Measurements from ENCODE around the gene GSDME.

GSDME gene

DNA sequence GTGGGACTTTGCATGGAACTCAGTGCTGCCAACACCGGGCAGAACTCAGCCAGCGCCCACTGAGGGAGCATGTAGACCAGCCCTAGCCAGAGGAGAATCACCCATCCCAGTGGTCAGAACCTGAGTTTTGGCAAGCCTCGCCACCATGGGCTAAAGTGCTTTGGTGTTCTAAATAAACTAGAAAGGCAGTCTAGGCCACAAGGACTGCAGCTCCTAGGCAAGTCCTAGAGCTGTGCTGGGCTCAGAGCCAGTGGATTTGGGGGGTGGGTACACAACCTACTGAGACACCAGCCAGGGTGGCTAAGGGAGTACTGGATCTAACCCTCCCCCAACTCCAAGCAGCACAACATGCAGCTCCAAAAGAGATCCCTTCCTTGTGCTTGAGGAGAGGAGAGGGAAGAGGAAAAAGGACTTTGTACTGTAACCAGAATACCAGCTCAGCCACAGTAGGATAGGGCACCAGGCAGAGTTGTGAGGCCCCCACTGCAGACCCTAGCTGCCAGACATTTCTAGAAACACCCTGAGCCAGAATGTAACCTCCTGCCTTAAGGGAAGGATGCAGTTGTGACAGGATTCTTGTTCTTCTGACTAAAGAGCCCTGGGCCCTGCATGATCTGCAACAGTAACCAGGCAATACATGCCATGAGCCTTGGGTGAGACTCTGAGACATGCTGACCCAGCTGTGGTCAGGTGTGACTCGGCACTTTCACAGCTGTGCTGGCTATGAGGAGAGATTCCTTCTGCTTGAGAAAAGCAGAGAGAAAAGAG is 24.4 kb downstream of the GSDME start:
- no peaks in the 10 kb centered on the region for H3K36me3 ChIP-seq (ENCODE audit: control insufficient read depth in 2 of 2, insufficient read depth in 1 of 2, low read length in 2 of 2)
- CTCF ChIA-PET, result no interaction called here
- no peaks in the 10 kb centered on the region for H3K9me3 ChIP-seq (ENCODE audit: control insufficient read depth, insufficient read depth, low read depth, low read length)
- no peak for TF ChIP-seq ZNF677 (tag by site-specific recombination; IDR thresholded peaks at IDR 0.05)
- TF ChIP-seq AEBP2 (tag by site-specific recombination; IDR thresholded peaks at IDR 0.05; ENCODE audit: borderline replicate concordance), result no peak
- no peak for TF ChIP-seq ZNF426 (tag by site-specific recombination; IDR thresholded peaks at IDR 0.05)
- TF ChIP-seq PRDM10 (tag by site-specific recombination; IDR thresholded peaks at IDR 0.05), result no peak
- no peak for TF ChIP-seq ZNF624 (tag by site-specific recombination; IDR thresholded peaks at IDR 0.05)
- TF ChIP-seq ZNF596 (tag by site-specific recombination; IDR thresholded peaks at IDR 0.05), result no peak
- no peak for TF ChIP-seq ZNF169 (tag by site-specific recombination; IDR thresholded peaks at IDR 0.05)
- no peak for TF ChIP-seq RBAK (tag by site-specific recombination; IDR thresholded peaks at IDR 0.05)
- no peak for TF ChIP-seq ZSCAN16 (tag by site-specific recombination; IDR thresholded peaks at IDR 0.05)
- TF ChIP-seq ZFP41 (tag by site-specific recombination; IDR thresholded peaks at IDR 0.05; ENCODE audit: borderline replicate concordance), result no peak
- no peak for TF ChIP-seq ZNF280C (tag by site-specific recombination; IDR thresholded peaks at IDR 0.05)
- TF ChIP-seq ZNF521 (tag by site-specific recombination; IDR thresholded peaks at IDR 0.05), result no peak
- TF ChIP-seq YY1 (tag by site-specific recombination; IDR thresholded peaks at IDR 0.05), result no peak
- TF ChIP-seq ZNF391 (tag by site-specific recombination; IDR thresholded peaks at IDR 0.05; ENCODE audit: borderline replicate concordance, low read depth), result no peak
- no peak for TF ChIP-seq ZNF146 (tag by site-specific recombination; IDR thresholded peaks at IDR 0.05)
- no peak for TF ChIP-seq BCL11B (tag by site-specific recombination; IDR thresholded peaks at IDR 0.05; ENCODE audit: low read depth)
- no peak for TF ChIP-seq ZNF10 (tag by site-specific recombination; IDR thresholded peaks at IDR 0.05)
- H3K4me1 ChIP-seq (ENCODE audit: control insufficient read depth, insufficient read depth, low read length), result no peaks in the 10 kb centered on the region
- POLR2A ChIA-PET, result no interaction called here
- H3K27ac ChIP-seq (ENCODE audit: extremely low read depth, low read depth, low read length), result no peak overlapping the region
- H3K4me3 ChIP-seq (ENCODE audit: low read depth, low read length), result no peak overlapping the region

- no peaks in the 10 kb centered on the region for H3K36me3 ChIP-seq (ENCODE audit: control insufficient read depth in 2 of 2, insufficient read depth in 1 of 2, low read length in 2 of 2)
- H3K4me3 ChIP-seq (ENCODE audit: low read depth, low read length), result no peak overlapping the region
- ChIA-PET POLR2A (no interaction called here), CTCF (interaction anchor here (1.2 kb wide), 2 partner anchors 10 to 81 kb away, joined by 3 to 4 read pairs; no protein-coding TSS in a partner anchor)
- H3K9me3 ChIP-seq (ENCODE audit: control insufficient read depth, insufficient read depth, low read depth, low read length), result no peaks in the 10 kb centered on the region
- H3K27ac ChIP-seq (ENCODE audit: extremely low read depth, low read depth, low read length), result no peak overlapping the region
- TF ChIP-seq ZNF610 (tag by site-specific recombination; IDR thresholded peaks at IDR 0.05; ENCODE audit: borderline replicate concordance), result no peak
- H3K4me1 ChIP-seq (ENCODE audit: control insufficient read depth, insufficient read depth, low read length), result no peaks in the 10 kb centered on the region
Observed at GRCh38 chr7:24731313-24731712, 26.0 kb downstream of the GSDME start.

All from HEK293 (cell line).